Smooth muscle cell (in vitro differentiated cells): Measurements from ENCODE around the gene CD151. TPM values are rescaled to one million over a fixed set of nuclear protein-coding genes. Genes with fewer than 3 reads are reported as not detected.

Source experiments
- DNase-seq: peaks from one replicate; lab custom pipeline; 2025; ENCODE audit not compliant: unreplicated experiment; lab: John Stamatoyannopoulos, UW
- H2AFZ ChIP-seq: fragments of 200-600 bp; sonication (generic); 2 replicates; pipeline ENCODE4 v1.6.0; 2016; ENCODE audit warnings: antibody characterized with exemption, low read depth, mild to moderate bottlenecking
- H3F3A ChIP-seq: fragments of 200-600 bp; sonication (generic); 2 replicates; pipeline ENCODE4 v1.6.0; 2017; ENCODE audit warnings: antibody characterized with exemption, low read depth
- H3K27ac ChIP-seq: fragments of 200-600 bp; sonication (generic); 2 replicates; pipeline ENCODE4 v1.5.1; 2016; ENCODE audit warnings: low read depth, mild to moderate bottlenecking
- H3K27me3 ChIP-seq: fragments of 200-600 bp; sonication (generic); 2 replicates; pipeline ENCODE4 v1.6.1; 2016; ENCODE audit warnings: low read depth, mild to moderate bottlenecking
- H3K36me3 ChIP-seq: fragments of 200-600 bp; sonication (generic); 2 replicates; pipeline ENCODE4 v1.5.1; 2016; ENCODE audit warnings: low read depth
- H3K4me1 ChIP-seq: fragments of 200-600 bp; sonication (generic); 2 replicates; pipeline ENCODE4 v1.5.1; 2016; ENCODE audit warnings: low read depth
- H3K4me2 ChIP-seq: fragments of 200-600 bp; sonication (generic); 2 replicates; pipeline ENCODE4 v1.6.0; 2016; ENCODE audit warnings: mild to moderate bottlenecking
- H3K4me3 ChIP-seq: fragments of 200-600 bp; sonication (generic); 2 replicates; pipeline ENCODE4 v1.5.1; 2016; ENCODE audit warnings: mild to moderate bottlenecking
- H3K79me2 ChIP-seq: fragments of 200-600 bp; sonication (generic); 2 replicates; pipeline ENCODE4 v1.6.0; 2016; ENCODE audit warnings: low read depth, mild to moderate bottlenecking
- H3K9ac ChIP-seq: fragments of 200-600 bp; sonication (generic); 2 replicates; pipeline ENCODE4 v1.6.0; 2016; ENCODE audit warnings: low read depth
- H3K9me3 ChIP-seq: fragments of 200-600 bp; sonication (generic); replicated peaks from 2 replicates; pipeline ENCODE4 v1.5.1; 2016; ENCODE audit warnings: low read depth
- H4K20me1 ChIP-seq: fragments of 200-600 bp; sonication (generic); 2 replicates; pipeline ENCODE4 v1.6.0; 2016; ENCODE audit warnings: low read depth
- WGBS: methylation state at CpG from one replicate; pipeline ENCODE4 v1.1.7; 2016; ENCODE audit warnings: low lambda C conversion rate; 5-methylcytosine and 5-hydroxymethylcytosine counted together
- polyA plus RNA-seq: library from polyadenylated mRNA; unstranded; fragments of >200 nt; fragmentation: Nextera tagmentation; extraction: Ambion mirVana; gene quantifications from 2 replicates; pipeline ENCODE4 v1.2.1, GENCODE V29; 2016
- total RNA-seq: library from RNA; depleted of rRNA; stranded (reverse); fragments of >200 nt; gene quantifications from 2 replicates; pipeline ENCODE4 v1.2.3, GENCODE V29; 2014
- TF ChIP-seq, protein P1 (sequence below): fragments of 200-600 bp; sonication (generic); IDR thresholded peaks from 2 replicates; pipeline ENCODE4 v1.5.1; 2017; ENCODE audit warnings: borderline replicate concordance, mild to moderate bottlenecking, antibody characterized with exemption; ENCODE audit not compliant: insufficient read depth, poor library complexity, severe bottlenecking

Gene CD151
- total and polyA plus RNA-seq, 2 experiments from 2014 or later, result 256 to 391 TPM

DNA sequence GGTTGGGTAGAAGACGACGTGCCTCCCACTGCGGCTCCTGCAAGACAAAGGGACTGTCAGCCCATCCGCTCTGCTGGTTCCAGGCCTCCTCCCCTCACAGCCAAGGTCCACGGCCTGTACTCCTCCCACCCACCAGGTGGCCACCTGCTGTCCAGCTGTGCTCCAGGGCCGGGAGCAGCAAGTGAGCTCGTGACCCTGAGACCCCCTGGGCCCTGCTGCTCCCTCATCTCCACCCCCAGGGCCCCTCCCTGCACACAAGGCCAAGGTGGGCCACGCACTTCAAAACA lies 37.3 kb downstream of the CD151 start:
- H3K4me3 ChIP-seq, result no peak overlapping the region
- H3K36me3 ChIP-seq, result no peaks in the 10 kb centered on the region
- H3F3A ChIP-seq, result no peaks in the 10 kb centered on the region
- no peak overlapping the region for H3K4me2 ChIP-seq
- peaks cover 10% of the 10 kb centered on the region for H4K20me1 ChIP-seq
- H3K27ac ChIP-seq, result no peak overlapping the region
- H3K9ac ChIP-seq, result no peak overlapping the region
- no peaks in the 10 kb centered on the region for H3K4me1 ChIP-seq
- TF ChIP-seq, protein P1, sequence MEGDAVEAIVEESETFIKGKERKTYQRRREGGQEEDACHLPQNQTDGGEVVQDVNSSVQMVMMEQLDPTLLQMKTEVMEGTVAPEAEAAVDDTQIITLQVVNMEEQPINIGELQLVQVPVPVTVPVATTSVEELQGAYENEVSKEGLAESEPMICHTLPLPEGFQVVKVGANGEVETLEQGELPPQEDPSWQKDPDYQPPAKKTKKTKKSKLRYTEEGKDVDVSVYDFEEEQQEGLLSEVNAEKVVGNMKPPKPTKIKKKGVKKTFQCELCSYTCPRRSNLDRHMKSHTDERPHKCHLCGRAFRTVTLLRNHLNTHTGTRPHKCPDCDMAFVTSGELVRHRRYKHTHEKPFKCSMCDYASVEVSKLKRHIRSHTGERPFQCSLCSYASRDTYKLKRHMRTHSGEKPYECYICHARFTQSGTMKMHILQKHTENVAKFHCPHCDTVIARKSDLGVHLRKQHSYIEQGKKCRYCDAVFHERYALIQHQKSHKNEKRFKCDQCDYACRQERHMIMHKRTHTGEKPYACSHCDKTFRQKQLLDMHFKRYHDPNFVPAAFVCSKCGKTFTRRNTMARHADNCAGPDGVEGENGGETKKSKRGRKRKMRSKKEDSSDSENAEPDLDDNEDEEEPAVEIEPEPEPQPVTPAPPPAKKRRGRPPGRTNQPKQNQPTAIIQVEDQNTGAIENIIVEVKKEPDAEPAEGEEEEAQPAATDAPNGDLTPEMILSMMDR, result no peak
- no peak for DNase-seq
- WGBS, result 82% methylated on average over 8 of the region's 8 CpGs
- no peak overlapping the region for H2AFZ ChIP-seq
- no peaks in the 10 kb centered on the region for H3K79me2 ChIP-seq
- no peaks in the 10 kb centered on the region for H3K9me3 ChIP-seq
- H3K27me3 ChIP-seq, result no peaks in the 10 kb centered on the region

- TF ChIP-seq, protein P1, result no peak
- DNase-seq, result no peak
- 95% methylated on average over 8 of the region's 8 CpGs for WGBS
- Histone ChIP-seq H3F3A (no peaks in the 10 kb centered on the region), H4K20me1 (peaks cover 10% of the 10 kb centered on the region), H3K4me3 (no peak overlapping the region), H3K36me3 (no peaks in the 10 kb centered on the region), H3K4me2 (no peak overlapping the region), H3K9me3 (no peaks in the 10 kb centered on the region), H3K4me1 (no peaks in the 10 kb centered on the region), H3K27ac (no peak overlapping the region), H3K9ac (no peak overlapping the region), H2AFZ (no peak overlapping the region), H3K27me3 (no peaks in the 10 kb centered on the region), H3K79me2 (no peaks in the 10 kb centered on the region)
Observed at GRCh38 chr11:870418-870817, 37.7 kb downstream of the CD151 start.

- Histone ChIP-seq H3F3A (no peaks in the 10 kb centered on the region), H3K79me2 (no peaks in the 10 kb centered on the region), H3K4me2 (no peak overlapping the region), H3K27me3 (no peaks in the 10 kb centered on the region), H3K4me3 (no peak overlapping the region), H3K4me1 (no peaks in the 10 kb centered on the region), H3K27ac (no peak overlapping the region), H2AFZ (no peak overlapping the region), H4K20me1 (peaks cover 7% of the 10 kb centered on the region), H3K36me3 (no peaks in the 10 kb centered on the region), H3K9me3 (no peaks in the 10 kb centered on the region), H3K9ac (no peak overlapping the region)
- DNase-seq, result no peak
- TF ChIP-seq, protein P1, result no peak
- WGBS, result 82% methylated on average over 9 of the region's 9 CpGs
Observed at GRCh38 chr11:871472-871871, 38.7 kb downstream of the CD151 start.

DNA sequence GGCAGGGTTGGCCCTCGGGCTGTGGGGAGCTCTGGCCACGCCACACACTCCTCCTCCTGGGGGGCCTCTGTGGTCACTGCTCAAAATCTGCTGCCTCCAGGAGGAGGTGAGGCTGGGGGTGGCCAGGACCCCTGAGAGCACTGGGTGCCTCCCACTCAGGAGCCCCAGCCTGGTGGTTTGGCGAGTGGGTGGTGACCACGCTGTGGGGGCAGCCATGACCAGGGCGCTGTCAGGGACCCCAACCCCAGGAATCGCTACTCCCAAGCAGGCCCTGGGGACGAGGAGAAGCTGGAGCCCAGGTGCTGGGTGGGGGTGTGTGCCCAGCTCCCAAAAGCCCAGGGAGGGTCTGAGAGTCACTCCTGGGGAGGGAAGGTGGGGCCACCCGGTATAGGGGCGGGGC lies 40.0 kb downstream of the CD151 start:
- Histone ChIP-seq H2AFZ (no peak overlapping the region), H3K4me1 (no peaks in the 10 kb centered on the region), H3K79me2 (no peaks in the 10 kb centered on the region), H3K27me3 (no peaks in the 10 kb centered on the region), H3K9ac (no peak overlapping the region), H3K4me2 (no peak overlapping the region), H3F3A (no peaks in the 10 kb centered on the region), H3K27ac (no peak overlapping the region), H3K9me3 (no peaks in the 10 kb centered on the region), H4K20me1 (no peaks in the 10 kb centered on the region), H3K36me3 (no peaks in the 10 kb centered on the region), H3K4me3 (no peak overlapping the region)
- WGBS, result 89% methylated on average over 9 of the region's 9 CpGs
- no peak for DNase-seq
- TF ChIP-seq, protein P1, result no peak
